ENCODE results near the gene RTN4RL1. TPM values are rescaled to one million over a fixed set of nuclear protein-coding genes. Genes with fewer than 3 reads are reported as not detected.

The RTN4RL1 gene
- total RNA-seq, 1 donor from 2014 or later, result 3.7 TPM

- Histone ChIP-seq H3K4me3 (peak overlapping the region; percentile 60 to 64), H3K27ac (peak overlapping the region; percentile 80), H3K4me1 (peaks cover 42% of the 10 kb centered on the region), H3K36me3 (no peaks in the 10 kb centered on the region), H3K9me3 (no peaks in the 10 kb centered on the region), H3K27me3 (no peaks in the 10 kb centered on the region)
- TF ChIP-seq POLR2AphosphoS5 (IDR thresholded peaks at IDR 0.05; ENCODE audit: insufficient read depth in 1 of 2, low read depth in 1 of 2), result peak in 1 of 2 donors; percentile 24
- no peak for TF ChIP-seq POLR2A (IDR thresholded peaks at IDR 0.05)
- TF ChIP-seq CTCF (IDR thresholded peaks at IDR 0.05), result peak; percentile 30 to 60 (median 57)
- intact Hi-C loops (cut with DNase I), result loop anchor here (1.0 kb wide), 1 partner anchor 116 kb away; no protein-coding TSS in a partner anchor
- no peak for DNase-seq (ENCODE audit: extremely low spot score in 2 of 2)
Measured at GRCh38 chr17:2025622-2026309, 632 bp upstream of the RTN4RL1 start.

DNA sequence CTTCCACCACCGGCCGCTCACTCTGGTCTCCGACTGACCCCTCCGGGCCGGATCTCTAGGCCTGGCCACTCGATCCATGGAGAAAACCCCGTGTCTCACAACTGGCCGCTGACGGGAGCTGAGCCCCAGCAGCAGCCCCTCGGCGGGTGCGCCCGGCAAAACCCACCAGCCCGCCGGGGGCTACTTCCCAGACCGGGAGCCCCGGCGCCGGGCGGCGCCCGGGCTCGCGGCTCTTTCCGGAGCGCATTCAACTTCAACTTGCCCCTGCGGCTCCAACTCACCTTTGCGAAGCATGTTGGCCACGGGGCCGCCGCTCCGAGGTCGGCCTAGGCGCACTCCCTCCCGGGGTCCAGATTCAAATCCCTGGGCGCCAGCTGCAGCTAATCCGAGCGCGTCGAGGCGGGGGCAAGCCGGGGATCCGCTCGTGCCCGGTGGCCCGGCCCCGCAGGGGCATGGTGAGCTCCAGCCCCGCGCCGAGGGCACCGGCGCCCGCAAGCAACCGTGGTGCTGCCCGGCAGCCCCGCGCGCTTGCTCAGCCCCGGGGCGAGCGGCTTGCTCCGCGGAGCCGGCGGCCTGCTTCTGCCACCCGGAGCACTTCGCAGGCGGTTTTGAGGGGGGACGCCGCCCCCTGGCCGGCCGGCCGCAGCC, 438 bp downstream of the RTN4RL1 start:
- Histone ChIP-seq H3K4me3 (peak overlapping the region; percentile 60 to 64), H3K27me3 (no peaks in the 10 kb centered on the region), H3K36me3 (no peaks in the 10 kb centered on the region), H3K27ac (peak overlapping the region; percentile 58), H3K9me3 (no peaks in the 10 kb centered on the region), H3K4me1 (peaks cover 37% of the 10 kb centered on the region)
- no peak for DNase-seq (ENCODE audit: extremely low spot score in 2 of 2)
- intact Hi-C loops (cut with DNase I), result loop anchor here (1.0 kb wide), 1 partner anchor 115 kb away; no protein-coding TSS in a partner anchor
- no peak for TF ChIP-seq POLR2A (IDR thresholded peaks at IDR 0.05)
- TF ChIP-seq CTCF (IDR thresholded peaks at IDR 0.05), result no peak
- TF ChIP-seq POLR2AphosphoS5 (IDR thresholded peaks at IDR 0.05; ENCODE audit: insufficient read depth in 1 of 2, low read depth in 1 of 2), result no peak

- H3K4me3 ChIP-seq, result peak overlapping the region; percentile 60 to 64
- H3K36me3 ChIP-seq, result no peaks in the 10 kb centered on the region
- peaks cover 33% of the 10 kb centered on the region for H3K4me1 ChIP-seq
- DNase-seq (ENCODE audit: extremely low spot score in 2 of 2), result no peak
- peak overlapping the region; percentile 58 for H3K27ac ChIP-seq
- H3K9me3 ChIP-seq, result no peaks in the 10 kb centered on the region
- intact Hi-C loops (cut with DNase I), result no loop called here
- TF ChIP-seq POLR2A (IDR thresholded peaks at IDR 0.05), result no peak
- TF ChIP-seq POLR2AphosphoS5 (IDR thresholded peaks at IDR 0.05; ENCODE audit: insufficient read depth in 1 of 2, low read depth in 1 of 2), result no peak
- TF ChIP-seq CTCF (IDR thresholded peaks at IDR 0.05), result no peak
- H3K27me3 ChIP-seq, result no peaks in the 10 kb centered on the region
Measured at GRCh38 chr17:2023692-2024571, 1.2 kb downstream of the RTN4RL1 start.

GRCh38 chr17:2023256-2023655, 1.9 kb downstream of the RTN4RL1 start:
- intact Hi-C loops (cut with DNase I), result no loop called here
- no peak for TF ChIP-seq POLR2A (IDR thresholded peaks at IDR 0.05)
- no peak for TF ChIP-seq POLR2AphosphoS5 (IDR thresholded peaks at IDR 0.05; ENCODE audit: insufficient read depth in 1 of 2, low read depth in 1 of 2)
- no peak for TF ChIP-seq CTCF (IDR thresholded peaks at IDR 0.05)
- DNase-seq (ENCODE audit: extremely low spot score in 2 of 2), result no peak
- H3K27me3 ChIP-seq, result no peaks in the 10 kb centered on the region
- H3K27ac ChIP-seq, result no peak overlapping the region
- H3K4me1 ChIP-seq, result peaks cover 33% of the 10 kb centered on the region
- H3K9me3 ChIP-seq, result no peaks in the 10 kb centered on the region
- no peaks in the 10 kb centered on the region for H3K36me3 ChIP-seq
- peak overlapping the region; percentile 60 to 64 for H3K4me3 ChIP-seq

Data from vagina (tissue), 2 donors.